ENCODE results near the gene HGFAC. TPM values are rescaled to one million over a fixed set of nuclear protein-coding genes. Genes with fewer than 3 reads are reported as not detected.

Gene HGFAC
- polyA plus RNA-seq, 1 of the 3 experiments (the other 2 are of a cell fraction), result 0.43 TPM

GRCh38 chr4:3401436-3402171, 40.2 kb upstream of the HGFAC start:
- ChIA-PET POLR2A (no interaction called here), CTCF (no interaction called here)
- H4K20me1 ChIP-seq (ENCODE audit: insufficient read depth), result peaks cover 3% of the 10 kb centered on the region; the same call in 1 of the 2 replicates
- no peaks in the 10 kb centered on the region for H3K9me2 ChIP-seq
- H3K79me2 ChIP-seq (ENCODE audit: insufficient read depth), result no peaks in the 10 kb centered on the region
- H3K9ac ChIP-seq, result no peak overlapping the region
- peaks cover 0 to 6% of the 10 kb centered on the region in 2 experiments for H3K36me3 ChIP-seq (replicated peaks in 1 of 2; ENCODE audit: control insufficient read depth in 1 of 2, insufficient read depth in 2 of 2, low read length in 1 of 2)
- peaks cover 9% of the 10 kb centered on the region for H3F3A ChIP-seq (replicated peaks; ENCODE audit: insufficient read depth)
- H3K9me3 ChIP-seq, result no peaks in the 10 kb centered on the region
- H3K27me3 ChIP-seq (ENCODE audit: insufficient read depth), result no peaks in the 10 kb centered on the region
- TF ChIP-seq RFX5 (IDR thresholded peaks at IDR 0.05; ENCODE audit: low read length) (no peak), SIN3A (IDR thresholded peaks at IDR 0.05; ENCODE audit: borderline replicate concordance, low read depth, low read length) (no peak), TAF1 (IDR thresholded peaks at IDR 0.05; ENCODE audit: borderline replicate concordance, low read depth, low read length) (no peak), NRF1 (IDR thresholded peaks at IDR 0.05; ENCODE audit: low read depth, low read length) (no peak), RCOR1 (IDR thresholded peaks at IDR 0.05; ENCODE audit: low read length) (no peak), REST (IDR thresholded peaks at IDR 0.05; ENCODE audit: low read depth, low read length) (no peak), PBX3 (IDR thresholded peaks at IDR 0.05) (no peak), FOXJ3 (CRISPR knock-in tag; IDR thresholded peaks at IDR 0.05) (no peak)
- TF ChIP-seq, protein P1, sequence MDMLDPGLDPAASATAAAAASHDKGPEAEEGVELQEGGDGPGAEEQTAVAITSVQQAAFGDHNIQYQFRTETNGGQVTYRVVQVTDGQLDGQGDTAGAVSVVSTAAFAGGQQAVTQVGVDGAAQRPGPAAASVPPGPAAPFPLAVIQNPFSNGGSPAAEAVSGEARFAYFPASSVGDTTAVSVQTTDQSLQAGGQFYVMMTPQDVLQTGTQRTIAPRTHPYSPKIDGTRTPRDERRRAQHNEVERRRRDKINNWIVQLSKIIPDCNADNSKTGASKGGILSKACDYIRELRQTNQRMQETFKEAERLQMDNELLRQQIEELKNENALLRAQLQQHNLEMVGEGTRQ (IDR thresholded peaks at IDR 0.05; ENCODE audit: borderline replicate concordance, low read depth, low read length), result no peak
- no peak overlapping the region for H3K4me2 ChIP-seq
- no peak overlapping the region for H3K4me3 ChIP-seq (ENCODE audit: low read depth in 2 of 2, low read length in 1 of 2)
- 94% methylated on average over 15 of the region's 22 CpGs for WGBS (ENCODE audit: low lambda C conversion rate)
- H3K27ac ChIP-seq (ENCODE audit: low read depth in 2 of 2, low read length in 1 of 2), result no peak overlapping the region
- H3K4me1 ChIP-seq (ENCODE audit: control insufficient read depth in 1 of 2, insufficient read depth in 2 of 2, low read depth in 1 of 2, low read length in 1 of 2), result peaks cover 0 to 4% of the 10 kb centered on the region in 2 experiments; a peak in 1 of 4 replicates
- no peak overlapping the region for H2AFZ ChIP-seq (ENCODE audit: low read depth)
- DNase-seq, result no peak
